CD4-positive, alpha-beta T cell treated with Interleukin-6 at 100 ng/mL for 8 hours (primary cell): ENCODE results near the gene USB1.

Experiments
- DNase-seq: peaks from one replicate; pipeline ENCODE4 v3.0.0-alpha.2; 2020; ENCODE audit warnings: mixed read lengths, low spot score

Gene USB1

GRCh38 chr16:58034774-58035173 lies 33.6 kb downstream of the USB1 start:
- DNase-seq, result no peak

GRCh38 chr16:58035356-58036170 lies 34.4 kb downstream of the USB1 start:
- DNase-seq, result no peak

GRCh38 chr16:58036943-58037342 lies 35.7 kb downstream of the USB1 start:
- no peak for DNase-seq

GRCh38 chr16:58037365-58038057 lies 36.3 kb downstream of the USB1 start:
- no peak for DNase-seq

- DNase-seq, result no peak
Measured at GRCh38 chr16:58038219-58038641, 37.0 kb downstream of the USB1 start.

- no peak for DNase-seq
Measured at GRCh38 chr16:58039829-58040495, 38.8 kb downstream of the USB1 start.

- no peak for DNase-seq
Measured at GRCh38 chr16:58040496-58040846, 39.3 kb downstream of the USB1 start.

GRCh38 chr16:58040945-58041627 lies 39.9 kb downstream of the USB1 start:
- no peak for DNase-seq

- no peak for DNase-seq
Measured at GRCh38 chr16:58041628-58041955, 40.4 kb downstream of the USB1 start.

- no peak for DNase-seq
Measured at GRCh38 chr16:58042001-58042885, 41.0 kb downstream of the USB1 start.

- no peak for DNase-seq
Measured at GRCh38 chr16:58042886-58043515, 41.8 kb downstream of the USB1 start.

GRCh38 chr16:58043571-58044155 lies 42.5 kb downstream of the USB1 start:
- DNase-seq, result no peak

- no peak for DNase-seq
Measured at GRCh38 chr16:58044266-58045019, 43.2 kb downstream of the USB1 start.

- DNase-seq, result no peak
Measured at GRCh38 chr16:58045096-58045495, 43.9 kb downstream of the USB1 start.

GRCh38 chr16:58046054-58046881 lies 45.1 kb downstream of the USB1 start:
- DNase-seq, result no peak

GRCh38 chr16:58046936-58047335 lies 45.7 kb downstream of the USB1 start:
- DNase-seq, result no peak

GRCh38 chr16:58047557-58048348 lies 46.5 kb downstream of the USB1 start:
- DNase-seq, result no peak
